ENCODE results near the gene CNOT6. TPM values are rescaled to one million over a fixed set of nuclear protein-coding genes. Genes with fewer than 3 reads are reported as not detected.
"Not testable (repeated sequence)": the region's sequence is repeated elsewhere in the genome, so short reads cannot be mapped to it uniquely, and the experiment has no call there.

Gene CNOT6
- total and polyA plus RNA-seq, 3 experiments from 2014 or later: 11.4 to 39.9 (median 36.0) TPM

DNA sequence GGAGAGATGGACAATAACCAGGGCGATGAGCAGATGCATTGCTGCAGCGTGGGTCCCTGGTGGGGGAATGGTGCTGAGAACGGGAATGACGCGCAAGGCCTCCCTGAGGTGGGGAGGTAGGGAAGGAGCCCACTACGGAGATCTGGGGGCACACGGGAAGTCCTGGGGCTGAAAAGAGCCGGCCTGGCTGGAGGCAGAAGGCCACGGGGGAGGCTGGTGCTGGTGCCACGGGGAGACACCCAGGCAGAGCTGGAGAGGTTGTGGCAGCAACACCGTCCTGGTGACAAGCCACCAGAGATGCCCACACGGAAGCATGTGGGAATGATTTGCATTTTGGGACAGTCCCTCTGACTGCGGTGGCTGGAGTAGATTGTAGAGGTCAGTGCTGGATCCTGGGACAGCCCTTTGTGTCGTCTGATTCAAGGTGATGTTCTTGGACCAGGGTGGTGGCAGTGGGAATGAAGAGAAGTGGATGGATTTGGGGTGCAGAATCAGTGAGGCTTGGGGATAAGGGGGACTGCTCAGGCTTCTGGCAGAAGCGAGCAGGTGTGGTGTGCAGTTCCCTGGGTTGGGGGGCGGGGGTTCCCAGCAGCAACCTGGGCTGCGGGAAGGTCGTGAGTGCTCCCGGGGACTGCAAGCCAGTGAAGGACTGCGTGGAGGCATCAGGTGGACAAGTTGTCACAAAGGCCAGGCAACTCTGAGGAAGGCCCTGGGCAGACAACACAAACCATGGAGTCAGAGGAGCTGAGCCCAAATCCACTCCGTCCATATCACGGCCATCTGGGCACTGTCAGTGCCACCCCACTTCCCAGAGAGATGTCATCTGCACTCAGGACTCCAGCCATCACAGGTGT lies 25.2 kb upstream of the CNOT6 start:
- Mint-ChIP-seq H3K9me3 (no peaks in the 10 kb centered on the region), H3K4me1 (peaks cover 0 to 6% (median 2%) of the 10 kb centered on the region in 3 donors), H3K27me3 (peaks cover 7 to 18% of the 10 kb centered on the region in 2 donors), H3K4me3 (no peak overlapping the region), H3K36me3 (no peaks in the 10 kb centered on the region), H3K27ac (no peak overlapping the region)
- POLR2A ChIA-PET: no interaction called here
- Histone ChIP-seq H3K9me3 (ENCODE audit: low read length) (no peaks in the 10 kb centered on the region), H3K27ac (ENCODE audit: low read depth, low read length) (no peak overlapping the region), H3K4me3 (ENCODE audit: low read length) (no peak overlapping the region), H3K4me1 (ENCODE audit: insufficient read depth, low read length) (no peaks in the 10 kb centered on the region), H3K27me3 (ENCODE audit: insufficient read depth, low read length, poor library complexity, severe bottlenecking) (no peaks in the 10 kb centered on the region), H3K36me3 (ENCODE audit: insufficient read depth, low read length) (no peaks in the 10 kb centered on the region)
- CTCF ChIA-PET: no interaction called here
- DNase-seq: no peak

DNA sequence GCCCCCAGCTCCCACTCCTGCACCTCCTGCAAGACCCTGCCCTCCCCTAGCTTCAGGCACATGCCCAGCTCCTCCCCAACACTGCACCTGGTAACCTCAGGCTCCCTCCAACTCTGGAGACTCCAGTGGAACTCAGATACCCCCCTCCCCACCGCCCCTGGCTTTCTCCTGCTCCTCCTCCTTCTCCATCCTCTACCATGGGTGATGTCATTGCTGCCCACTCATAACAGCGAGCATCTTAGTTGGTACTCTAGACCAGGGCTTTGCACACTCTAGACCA lies 24.7 kb upstream of the CNOT6 start:
- no peaks in the 10 kb centered on the region for H3K36me3 ChIP-seq (ENCODE audit: insufficient read depth, low read length)
- H3K27me3 ChIP-seq (ENCODE audit: insufficient read depth, low read length, poor library complexity, severe bottlenecking): no peaks in the 10 kb centered on the region
- no peak for DNase-seq
- H3K4me3 ChIP-seq (ENCODE audit: low read length): no peak overlapping the region
- no peak overlapping the region for H3K27ac ChIP-seq (ENCODE audit: low read depth, low read length)
- H3K9me3 Mint-ChIP-seq: no peaks in the 10 kb centered on the region
- peaks cover 0 to 6% (median 2%) of the 10 kb centered on the region in 3 donors for H3K4me1 Mint-ChIP-seq
- H3K36me3 Mint-ChIP-seq: no peaks in the 10 kb centered on the region
- POLR2A ChIA-PET: no interaction called here
- no peak overlapping the region for H3K4me3 Mint-ChIP-seq
- H3K4me1 ChIP-seq (ENCODE audit: insufficient read depth, low read length): no peaks in the 10 kb centered on the region
- CTCF ChIA-PET: interaction anchor here (3.7 kb wide), 1 partner anchor 176 kb away, joined by 17 read pairs; no protein-coding TSS in a partner anchor
- H3K27me3 Mint-ChIP-seq: peaks cover 4 to 14% of the 10 kb centered on the region in 2 donors
- no peaks in the 10 kb centered on the region for H3K9me3 ChIP-seq (ENCODE audit: low read length)
- no peak overlapping the region for H3K27ac Mint-ChIP-seq

DNA sequence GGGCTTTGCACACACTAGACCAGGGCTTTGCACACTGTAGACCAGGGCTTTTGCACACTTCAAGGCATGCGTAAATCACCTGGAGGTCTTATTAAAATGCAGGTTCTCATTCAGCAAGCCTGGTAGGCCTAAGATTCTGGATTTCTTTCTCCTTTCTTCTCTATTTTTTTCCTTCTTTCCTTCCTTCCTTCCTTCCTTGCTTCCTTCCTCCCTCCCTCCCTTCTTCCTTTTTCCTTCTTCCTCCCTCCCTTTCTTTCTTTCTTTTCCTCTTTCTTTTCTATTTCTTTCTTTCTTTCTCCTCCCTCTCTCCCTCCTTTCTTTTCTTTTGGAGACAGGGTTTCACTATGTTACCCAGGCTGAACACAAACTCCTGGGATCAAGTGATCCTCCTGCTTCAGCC lies 24.3 kb upstream of the CNOT6 start:
- DNase-seq: no peak
- Mint-ChIP-seq H3K27ac (peak overlapping the region in 2 of 8 donors; percentile 46 to 85), H3K36me3 (no peaks in the 10 kb centered on the region), H3K9me3 (no peaks in the 10 kb centered on the region), H3K4me3 (no peak overlapping the region), H3K27me3 (peaks cover 4 to 10% of the 10 kb centered on the region in 2 donors), H3K4me1 (peaks cover 0 to 6% (median 2%) of the 10 kb centered on the region in 3 donors)
- POLR2A ChIA-PET: no interaction called here
- H3K27me3 ChIP-seq (ENCODE audit: insufficient read depth, low read length, poor library complexity, severe bottlenecking): no peaks in the 10 kb centered on the region
- CTCF ChIA-PET: interaction anchor here (3.7 kb wide), 1 partner anchor 176 kb away, joined by 17 read pairs; no protein-coding TSS in a partner anchor
- no peak overlapping the region for H3K27ac ChIP-seq (ENCODE audit: low read depth, low read length)
- H3K4me3 ChIP-seq (ENCODE audit: low read length): no peak overlapping the region
- H3K4me1 ChIP-seq (ENCODE audit: insufficient read depth, low read length): no peaks in the 10 kb centered on the region
- no peaks in the 10 kb centered on the region for H3K36me3 ChIP-seq (ENCODE audit: insufficient read depth, low read length)
- no peaks in the 10 kb centered on the region for H3K9me3 ChIP-seq (ENCODE audit: low read length)

DNA sequence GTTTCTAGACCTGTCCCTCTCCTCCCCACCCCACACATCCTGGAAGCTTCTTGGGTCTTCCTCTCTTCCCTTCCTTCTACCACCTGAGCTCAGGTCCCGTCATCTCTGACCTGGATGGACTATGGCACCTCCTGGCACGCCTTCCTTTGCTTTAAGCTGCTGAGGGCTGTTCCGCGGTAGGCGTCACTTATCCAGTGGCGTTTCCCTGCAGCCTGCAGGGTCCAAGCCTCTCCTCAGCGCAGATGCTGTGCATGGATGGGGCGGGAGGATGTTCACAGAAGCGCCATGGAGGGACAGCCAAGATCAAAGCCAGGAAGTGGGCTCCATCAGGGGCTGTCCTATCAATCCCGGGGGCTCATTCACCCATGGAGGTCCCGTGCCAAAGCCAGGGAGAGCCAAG lies 23.8 kb upstream of the CNOT6 start:
- DNase-seq: no peak
- ChIA-PET CTCF (interaction anchor here (0.6 to 3.7 kb wide), 8 partner anchors 10 to 256 kb away, joined by 3 to 17 read pairs (median 4); no protein-coding TSS in a partner anchor), POLR2A (no interaction called here)
- H3K27me3 Mint-ChIP-seq: peaks cover 4 to 9% of the 10 kb centered on the region in 2 donors
- H3K36me3 Mint-ChIP-seq: no peaks in the 10 kb centered on the region
- no peak overlapping the region for H3K4me3 Mint-ChIP-seq
- H3K27ac Mint-ChIP-seq: peak overlapping the region in 1 of 8 donors; percentile 46
- H3K4me1 Mint-ChIP-seq: peaks cover 0 to 6% (median 2%) of the 10 kb centered on the region in 3 donors
- Histone ChIP-seq H3K36me3 (ENCODE audit: insufficient read depth, low read length) (no peaks in the 10 kb centered on the region), H3K4me3 (ENCODE audit: low read length) (no peak overlapping the region), H3K9me3 (ENCODE audit: low read length) (no peaks in the 10 kb centered on the region), H3K27ac (ENCODE audit: low read depth, low read length) (no peak overlapping the region), H3K27me3 (ENCODE audit: insufficient read depth, low read length, poor library complexity, severe bottlenecking) (no peaks in the 10 kb centered on the region), H3K4me1 (ENCODE audit: insufficient read depth, low read length) (no peaks in the 10 kb centered on the region)
- no peaks in the 10 kb centered on the region for H3K9me3 Mint-ChIP-seq

DNA sequence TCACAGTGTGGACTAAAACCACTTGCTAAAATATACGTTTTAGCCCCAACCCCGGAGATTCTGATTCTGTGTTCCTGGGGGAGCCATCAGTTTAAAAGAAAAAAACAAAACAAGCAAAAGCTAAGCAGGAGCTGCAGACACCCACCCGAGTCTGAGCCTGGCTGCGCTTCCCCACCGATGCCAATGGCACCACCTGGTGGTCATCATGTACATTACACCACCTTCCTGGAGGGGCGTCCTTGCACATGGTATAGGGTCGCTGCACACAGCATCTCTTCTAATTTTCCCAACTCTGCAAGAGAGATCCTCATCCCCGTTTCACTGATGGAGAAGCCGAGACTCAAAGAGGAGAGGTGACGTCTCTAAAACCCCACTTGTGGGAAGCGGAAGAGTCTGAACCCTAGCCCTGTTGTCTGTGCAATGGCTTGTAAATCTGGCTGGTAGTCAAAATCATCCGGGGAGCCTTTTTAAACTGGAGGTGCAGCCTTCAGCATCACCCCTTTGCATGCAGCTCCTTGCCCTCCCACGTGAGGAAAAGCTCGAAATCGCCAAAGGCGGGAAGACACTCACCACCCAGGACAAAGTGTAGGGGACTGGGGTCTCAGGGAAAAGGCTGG lies 23.1 kb upstream of the CNOT6 start:
- no peaks in the 10 kb centered on the region for H3K27me3 ChIP-seq (ENCODE audit: insufficient read depth, low read length, poor library complexity, severe bottlenecking)
- H3K4me3 ChIP-seq (ENCODE audit: low read length): no peak overlapping the region
- H3K9me3 ChIP-seq (ENCODE audit: low read length): no peaks in the 10 kb centered on the region
- peak; percentile 41 to 76 (median 48) for DNase-seq
- peaks cover 0 to 6% (median 2%) of the 10 kb centered on the region in 3 donors for H3K4me1 Mint-ChIP-seq
- CTCF ChIA-PET: interaction anchor here (0.6 to 3.7 kb wide), 9 partner anchors 10 to 255 kb away, joined by 3 to 17 read pairs (median 4); no protein-coding TSS in a partner anchor
- H3K27ac ChIP-seq (ENCODE audit: low read depth, low read length): no peak overlapping the region
- H3K4me3 Mint-ChIP-seq: peak overlapping the region in 1 of 7 donors; percentile 1
- H3K36me3 Mint-ChIP-seq: no peaks in the 10 kb centered on the region
- H3K27ac Mint-ChIP-seq: peak overlapping the region in 2 of 8 donors; percentile 17 to 23
- POLR2A ChIA-PET: no interaction called here
- H3K27me3 Mint-ChIP-seq: peaks cover 4 to 9% of the 10 kb centered on the region in 2 donors
- no peaks in the 10 kb centered on the region for H3K9me3 Mint-ChIP-seq
- H3K36me3 ChIP-seq (ENCODE audit: insufficient read depth, low read length): no peaks in the 10 kb centered on the region
- no peaks in the 10 kb centered on the region for H3K4me1 ChIP-seq (ENCODE audit: insufficient read depth, low read length)

DNA sequence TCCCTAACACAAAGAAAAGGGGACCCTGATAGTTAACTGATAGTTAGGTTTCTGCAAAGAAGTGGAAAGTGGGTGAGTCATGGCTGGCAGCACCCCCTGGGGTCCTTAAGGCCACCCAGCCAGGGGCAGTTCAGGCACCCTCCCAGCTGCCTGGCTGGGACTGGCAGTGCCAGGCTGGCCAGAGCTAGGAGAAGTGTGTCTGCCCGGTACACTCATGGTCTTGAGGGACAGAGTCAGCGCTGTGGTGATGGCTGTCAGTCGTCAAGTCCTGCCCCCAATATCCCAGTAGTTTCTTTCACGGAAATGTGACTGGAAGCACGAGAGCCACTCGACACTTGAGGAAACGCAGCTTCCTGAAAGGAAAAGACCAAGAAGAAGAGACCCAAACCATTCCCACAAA lies 22.3 kb upstream of the CNOT6 start:
- no peak overlapping the region for H3K27ac ChIP-seq (ENCODE audit: low read depth, low read length)

DNA sequence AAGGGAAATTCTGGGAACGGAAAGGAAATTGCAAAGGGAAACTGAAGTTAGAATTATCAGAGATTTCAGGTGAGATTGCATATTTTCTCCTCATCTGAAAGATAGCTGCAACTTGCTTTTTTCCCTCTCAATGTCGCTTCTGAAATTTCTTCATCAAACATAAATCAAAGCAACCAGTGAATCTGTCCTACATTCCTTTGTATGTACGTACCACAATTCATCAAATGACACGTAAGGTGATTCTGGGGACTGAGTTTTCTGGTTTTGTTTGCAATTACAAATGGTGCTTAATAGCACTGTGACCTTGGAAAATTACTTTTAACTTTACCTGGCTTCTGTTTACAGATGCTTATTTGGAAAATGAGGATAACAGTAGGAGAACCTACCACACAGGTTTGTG lies 21.9 kb upstream of the CNOT6 start:
- H3K4me1 ChIP-seq (ENCODE audit: insufficient read depth, low read length): no peaks in the 10 kb centered on the region
- no peaks in the 10 kb centered on the region for H3K9me3 ChIP-seq (ENCODE audit: low read length)
- POLR2A ChIA-PET: no interaction called here
- Mint-ChIP-seq H3K36me3 (peaks cover 0 to 1% (median 0%) of the 10 kb centered on the region in 3 donors), H3K4me3 (no peak overlapping the region), H3K27ac (no peak overlapping the region), H3K4me1 (peaks cover 0 to 6% (median 2%) of the 10 kb centered on the region in 3 donors), H3K9me3 (no peaks in the 10 kb centered on the region), H3K27me3 (peaks cover 2 to 9% of the 10 kb centered on the region in 2 donors)
- H3K27ac ChIP-seq (ENCODE audit: low read depth, low read length): no peak overlapping the region
- H3K36me3 ChIP-seq (ENCODE audit: insufficient read depth, low read length): no peaks in the 10 kb centered on the region
- no peak for DNase-seq
- no peak overlapping the region for H3K4me3 ChIP-seq (ENCODE audit: low read length)
- CTCF ChIA-PET: interaction anchor here (1.9 to 3.7 kb wide), 3 partner anchors 10 to 179 kb away, joined by 5 to 17 read pairs (median 7); no protein-coding TSS in a partner anchor
- H3K27me3 ChIP-seq (ENCODE audit: insufficient read depth, low read length, poor library complexity, severe bottlenecking): no peaks in the 10 kb centered on the region

More for the DNA sequence above, 22.3 kb upstream of the CNOT6 start:
- no peak overlapping the region for H3K4me3 Mint-ChIP-seq
- no peak overlapping the region for H3K4me3 ChIP-seq (ENCODE audit: low read length)
- no peaks in the 10 kb centered on the region for H3K4me1 ChIP-seq (ENCODE audit: insufficient read depth, low read length)
- ChIA-PET POLR2A (no interaction called here), CTCF (interaction anchor here (0.9 to 3.7 kb wide), 6 partner anchors 11 to 178 kb away, joined by 4 to 17 read pairs (median 6); no protein-coding TSS in a partner anchor)
- no peaks in the 10 kb centered on the region for H3K36me3 ChIP-seq (ENCODE audit: insufficient read depth, low read length)
- peaks cover 3 to 9% of the 10 kb centered on the region in 2 donors for H3K27me3 Mint-ChIP-seq
- no peaks in the 10 kb centered on the region for H3K9me3 ChIP-seq (ENCODE audit: low read length)
- H3K36me3 Mint-ChIP-seq: peaks cover 0 to 1% (median 0%) of the 10 kb centered on the region in 3 donors
- DNase-seq: no peak
- no peaks in the 10 kb centered on the region for H3K27me3 ChIP-seq (ENCODE audit: insufficient read depth, low read length, poor library complexity, severe bottlenecking)
- H3K27ac Mint-ChIP-seq: no peak overlapping the region
- H3K4me1 Mint-ChIP-seq: peaks cover 0 to 6% (median 2%) of the 10 kb centered on the region in 3 donors
- H3K9me3 Mint-ChIP-seq: no peaks in the 10 kb centered on the region

DNA sequence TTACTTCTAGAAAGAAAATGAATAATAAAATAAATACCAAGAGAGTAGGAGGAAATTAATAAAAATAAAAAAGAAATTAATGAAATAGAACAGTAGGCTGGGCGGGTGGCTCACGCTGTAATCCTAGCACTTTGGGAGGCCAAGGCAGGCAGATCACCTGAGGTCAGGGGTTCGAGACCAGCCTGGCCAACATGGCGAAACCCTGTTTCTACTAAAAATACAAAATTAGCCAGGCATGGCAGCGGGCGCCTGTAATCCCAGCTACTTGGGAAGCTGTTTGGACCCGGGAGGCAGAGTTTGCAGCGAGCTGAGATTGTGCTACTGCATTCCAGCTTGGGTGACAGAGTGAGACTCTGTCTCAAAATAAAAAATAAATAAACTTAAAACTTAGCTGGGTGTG lies 20.8 kb upstream of the CNOT6 start:
- H3K27me3 Mint-ChIP-seq; H3K4me3 Mint-ChIP-seq; H3K36me3 ChIP-seq (ENCODE audit: insufficient read depth, low read length); H3K9me3 ChIP-seq (ENCODE audit: low read length); H3K4me1 Mint-ChIP-seq; H3K4me1 ChIP-seq (ENCODE audit: insufficient read depth, low read length); H3K27ac ChIP-seq (ENCODE audit: low read depth, low read length); H3K27me3 ChIP-seq (ENCODE audit: insufficient read depth, low read length, poor library complexity, severe bottlenecking); POLR2A ChIA-PET; H3K36me3 Mint-ChIP-seq; H3K4me3 ChIP-seq (ENCODE audit: low read length); H3K9me3 Mint-ChIP-seq; DNase-seq; H3K27ac Mint-ChIP-seq: not testable (repeated sequence)
- CTCF ChIA-PET: interaction anchor here (1.0 to 3.7 kb wide), 4 partner anchors 9 to 312 kb away, joined by 3 to 17 read pairs (median 4); no protein-coding TSS in a partner anchor
